ENCODE data around the gene NR2F1.

Gene NR2F1

DNA sequence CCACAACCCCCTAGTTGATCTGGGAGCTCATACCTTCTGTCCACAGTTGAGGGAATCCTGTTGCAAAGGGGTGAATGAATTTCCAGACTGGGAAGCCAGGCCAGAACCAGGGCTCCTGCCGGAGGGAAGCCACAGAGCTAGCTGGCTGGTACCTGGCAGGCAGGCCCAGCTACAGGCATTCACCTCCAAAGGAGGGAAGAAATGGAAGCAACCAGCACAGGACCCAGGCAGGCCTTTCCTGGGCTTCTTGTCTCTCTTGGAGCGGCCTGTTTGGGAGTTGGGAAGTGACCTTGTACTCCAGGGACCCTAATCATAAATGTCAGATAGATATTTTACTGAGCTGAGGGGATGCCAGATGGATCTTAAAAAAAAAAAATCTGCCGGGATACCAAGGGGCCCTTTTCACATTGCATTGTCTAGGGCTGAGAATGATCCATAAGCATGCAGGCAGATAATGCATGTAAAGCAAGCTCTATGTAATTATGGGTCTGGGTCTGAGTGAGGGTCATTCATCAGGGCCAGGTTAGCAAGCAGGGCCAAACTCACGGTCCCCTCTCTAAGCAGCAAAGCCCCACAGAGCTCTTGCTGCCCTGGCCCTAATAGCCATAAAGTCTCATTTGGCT lies 8.4 kb downstream of the NR2F1 start:
- DNase-seq: no peak

DNA sequence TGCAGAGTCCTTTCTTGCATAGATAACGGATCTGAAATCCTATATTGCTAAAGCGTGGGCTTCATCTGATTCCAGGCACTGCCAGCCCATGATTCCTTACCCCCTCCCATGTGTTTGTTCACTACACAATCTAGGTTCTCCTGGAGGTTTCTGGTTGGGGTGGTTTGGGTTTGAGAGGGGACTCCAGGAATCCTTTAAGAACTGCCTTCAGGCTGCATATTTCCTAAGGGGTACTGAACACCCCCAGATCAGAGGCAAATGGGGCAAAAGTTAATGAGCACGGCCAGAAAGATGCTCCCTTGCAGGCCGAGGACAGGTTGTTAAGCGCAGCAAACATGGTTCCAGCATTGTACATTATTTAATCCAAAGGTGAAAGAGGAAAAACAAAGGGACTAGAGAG lies 9.9 kb downstream of the NR2F1 start:
- DNase-seq: no peak

GRCh38 chr5:93593476-93594131 lies 10.6 kb downstream of the NR2F1 start:
- no peak for DNase-seq

DNA sequence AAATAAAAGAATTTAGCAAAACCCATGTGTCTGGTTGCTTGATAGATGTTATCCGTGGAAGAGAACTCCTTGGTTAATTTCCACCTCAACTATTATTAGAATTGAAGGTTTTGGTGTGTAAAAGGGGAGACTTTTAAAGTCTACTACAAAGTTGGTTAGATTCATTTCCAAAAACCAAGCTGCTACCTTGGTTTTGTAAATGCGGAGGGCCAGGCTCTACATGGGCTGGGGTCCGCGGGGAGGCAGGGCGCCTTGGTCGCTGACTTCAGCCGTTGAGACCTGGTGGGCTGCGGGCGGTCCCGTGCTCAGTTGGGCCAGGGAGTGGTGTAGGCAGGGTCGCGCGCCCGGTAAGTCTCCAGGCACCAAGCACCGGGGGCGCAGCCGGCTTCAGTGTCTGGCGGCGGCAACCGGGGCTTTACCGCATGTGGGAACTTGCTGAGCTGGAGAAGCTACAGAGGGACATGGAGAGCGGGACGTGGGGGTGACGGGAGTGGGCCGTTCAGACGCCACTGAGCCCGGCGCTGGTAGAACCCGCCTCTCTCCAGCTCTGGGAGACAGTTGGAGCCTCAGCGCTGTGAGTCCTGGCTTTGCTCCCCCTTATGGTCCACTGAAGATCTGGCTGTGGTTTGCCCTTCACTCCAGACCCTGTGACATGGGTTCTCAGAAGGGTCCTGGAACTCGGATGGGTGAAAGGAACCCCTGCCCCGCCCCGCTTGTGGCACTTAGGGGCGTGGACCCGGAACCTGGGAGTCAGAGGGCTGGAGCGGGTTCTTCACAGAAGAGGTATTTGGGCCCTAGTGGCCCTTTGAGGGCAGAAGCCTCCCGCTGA lies 11.8 kb downstream of the NR2F1 start:
- DNase-seq: no peak

DNA sequence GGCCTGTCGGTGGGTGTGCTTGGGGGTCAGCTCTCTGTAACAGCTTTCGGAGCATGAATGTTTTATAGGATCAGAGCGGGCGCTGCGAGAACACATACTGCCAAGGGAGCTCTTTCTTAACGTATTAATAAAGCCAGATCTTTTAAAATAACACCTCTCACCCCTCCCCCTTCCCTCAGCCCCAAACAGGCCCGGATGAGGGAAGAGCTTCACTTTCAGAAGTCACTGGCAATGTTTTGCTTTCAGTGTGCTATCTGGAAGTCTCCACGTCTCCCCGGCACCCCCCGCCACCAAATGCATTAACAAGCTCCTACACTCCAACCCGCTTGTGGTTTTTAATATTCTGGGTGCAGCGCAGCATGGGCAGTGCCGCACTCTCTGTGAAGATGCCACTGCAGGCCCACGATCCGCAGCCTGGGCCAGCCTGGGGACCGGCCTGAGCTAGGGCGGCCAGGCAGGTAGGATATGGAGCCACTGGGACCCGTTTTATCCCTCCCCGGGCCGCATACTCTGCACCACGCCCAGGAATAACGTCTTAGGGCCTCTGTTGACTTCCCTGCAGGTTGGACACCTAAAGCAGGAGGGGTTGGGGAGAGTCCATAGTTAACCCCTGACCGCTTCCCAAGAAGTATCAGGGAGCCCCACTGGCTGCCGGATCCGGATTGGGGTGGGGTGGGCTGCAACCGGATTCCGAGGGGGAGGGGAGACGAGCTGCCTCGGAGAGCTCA lies 12.6 kb downstream of the NR2F1 start:
- no peak for DNase-seq

- no peak for DNase-seq
Measured at GRCh38 chr5:93596310-93596675, 13.3 kb downstream of the NR2F1 start.

- no peak for DNase-seq
Measured at GRCh38 chr5:93596676-93597490, 13.9 kb downstream of the NR2F1 start.

- no peak for DNase-seq
Measured at GRCh38 chr5:93598091-93599000, 15.3 kb downstream of the NR2F1 start.

DNA sequence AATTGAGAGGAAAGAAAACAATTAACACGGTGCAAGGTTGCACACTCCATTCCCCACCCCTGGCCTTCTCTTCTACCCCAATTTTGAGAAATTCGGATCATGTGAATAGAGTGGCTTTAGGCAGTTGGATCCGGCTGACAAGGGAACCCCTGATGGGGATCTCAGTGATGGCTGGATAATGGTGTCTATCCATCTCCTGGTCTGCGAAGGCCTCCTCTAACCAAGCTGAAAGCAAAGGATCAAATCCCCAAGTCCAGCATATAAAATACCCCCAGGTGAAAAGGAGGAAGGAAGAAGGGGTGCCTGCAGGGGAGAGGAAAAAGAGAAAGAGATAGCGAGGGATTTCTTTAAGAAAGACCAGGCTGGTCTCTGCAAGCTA lies 16.0 kb downstream of the NR2F1 start:
- no peak for DNase-seq

GRCh38 chr5:93599399-93600120 lies 16.5 kb downstream of the NR2F1 start:
- DNase-seq: no peak

DNA sequence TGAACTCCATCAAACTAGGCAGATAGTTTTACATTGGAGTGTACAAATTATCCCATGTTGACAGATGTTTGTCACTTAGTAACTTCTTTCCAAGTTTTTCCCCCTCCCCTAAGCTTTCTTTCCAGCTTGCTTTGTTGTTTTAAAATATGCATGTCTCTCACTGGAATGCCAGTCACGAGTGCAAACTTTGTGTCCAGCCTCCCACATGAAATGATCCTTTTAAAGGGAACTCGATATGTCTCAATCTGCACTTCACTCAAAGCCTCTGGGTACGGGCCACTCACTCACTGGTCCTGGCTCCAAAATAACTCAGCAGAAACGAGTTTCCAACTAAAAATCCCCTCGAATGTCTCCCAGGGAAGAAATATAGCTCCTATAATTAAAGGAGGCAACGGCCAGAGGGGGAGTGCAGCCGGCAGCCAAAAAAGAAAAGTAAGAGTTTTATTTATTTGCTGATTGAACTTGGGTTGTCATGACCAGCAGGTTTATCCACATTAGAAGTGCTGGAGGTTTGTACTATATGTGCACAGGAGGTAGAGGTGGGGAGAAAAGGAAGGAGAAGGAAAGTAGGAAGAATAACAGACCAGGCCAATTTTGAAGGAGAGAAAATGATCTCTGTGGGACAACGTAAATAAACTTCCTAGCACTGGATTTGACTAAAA lies 17.5 kb downstream of the NR2F1 start:
- DNase-seq: no peak

DNA sequence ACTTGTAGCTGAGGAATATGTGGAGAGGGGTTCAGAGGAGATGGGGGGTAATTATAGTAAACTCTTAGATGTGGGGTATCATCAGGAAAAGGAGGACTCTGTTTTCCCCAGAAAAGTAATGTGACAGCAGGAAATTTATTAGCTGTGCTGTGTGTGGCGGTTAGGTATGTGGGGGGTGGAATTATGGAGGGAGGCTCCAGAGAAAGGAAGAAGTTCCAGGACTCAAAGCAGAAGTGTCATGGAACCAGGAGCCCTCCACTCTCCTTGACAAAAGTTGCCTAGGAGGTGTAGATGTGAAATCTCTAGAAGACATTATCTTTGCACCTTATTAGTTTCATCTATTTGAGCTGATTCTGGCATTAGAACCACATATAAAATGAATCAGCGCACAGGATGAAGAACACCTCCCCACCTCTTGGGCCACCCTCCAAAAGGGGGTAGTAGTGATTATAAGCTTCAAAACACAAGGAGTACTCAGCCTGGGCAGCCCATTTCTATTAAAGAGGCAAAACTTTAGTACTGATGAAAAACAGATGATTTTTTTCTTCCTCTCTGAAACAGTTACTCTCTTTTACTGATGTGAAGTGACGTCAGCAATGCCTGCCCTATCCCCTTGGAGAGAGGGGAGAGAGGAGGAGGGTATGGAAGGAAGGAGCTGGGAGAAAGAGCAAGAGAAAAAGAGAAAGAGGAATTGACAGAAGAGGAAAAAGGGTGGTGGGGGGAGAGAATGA lies 18.2 kb downstream of the NR2F1 start:
- no peak for DNase-seq

- DNase-seq: no peak
Measured at GRCh38 chr5:93601802-93602155, 18.8 kb downstream of the NR2F1 start.

DNA sequence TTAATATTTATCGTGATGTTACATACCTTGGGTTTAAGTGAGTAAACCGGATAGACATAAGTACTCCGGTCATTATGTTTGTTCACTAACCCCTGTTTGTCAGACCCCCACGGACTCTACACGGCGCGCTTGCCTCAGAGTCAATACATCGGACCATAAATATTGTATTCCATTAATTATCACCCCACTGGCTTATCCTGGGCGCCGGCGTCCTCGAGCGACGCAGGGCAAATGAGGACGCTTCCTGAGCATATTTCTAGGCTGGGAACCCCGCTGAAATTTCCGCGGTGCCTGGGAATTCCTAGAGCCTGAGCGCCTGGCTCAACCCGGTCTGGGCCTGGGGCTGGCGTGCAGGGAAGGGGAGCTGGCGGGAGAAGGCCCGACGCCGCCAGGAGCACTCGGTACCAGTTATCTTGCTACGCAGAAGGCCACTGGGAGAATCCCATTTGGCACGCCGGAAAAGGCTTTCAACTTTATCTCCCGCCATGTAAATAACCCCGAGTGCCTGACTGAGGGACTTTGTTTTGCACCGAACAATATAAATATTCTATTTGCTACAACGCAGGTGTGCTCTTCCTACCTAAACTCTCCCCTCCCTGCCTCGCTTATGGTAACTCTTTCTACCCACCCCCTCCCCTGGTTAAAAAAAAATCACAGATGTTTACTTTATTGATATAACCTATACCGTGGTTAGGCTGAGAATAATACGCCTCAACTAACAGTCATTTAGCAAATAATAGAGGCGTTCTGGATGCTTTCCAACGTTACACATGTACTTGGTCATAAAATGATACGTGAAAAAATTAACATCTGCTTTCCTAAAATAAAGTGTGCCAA lies 19.4 kb downstream of the NR2F1 start:
- no peak for DNase-seq

- DNase-seq: no peak
Measured at GRCh38 chr5:93603078-93603792, 20.2 kb downstream of the NR2F1 start.

- DNase-seq: no peak
Measured at GRCh38 chr5:93603793-93604643, 21.0 kb downstream of the NR2F1 start.
